GM11168 (cell line): Measurements from ENCODE around the gene LRRC4C.

Source experiments
- in situ Hi-C: fragments of 300-500 bp; cut with MboI; formaldehyde crosslinking; loops from one replicate; pipeline ENCODE4 v1.12.0; 2022; ENCODE audit warnings: low sequenced_read_pairs; ENCODE audit not compliant: unreplicated experiment

LRRC4C gene

GRCh38 chr11:40104941-40105550 is 1354.4 kb downstream of the LRRC4C start:
- in situ Hi-C loops, result no loop called here

GRCh38 chr11:40100781-40101180 is 1358.7 kb downstream of the LRRC4C start:
- in situ Hi-C loops, result no loop called here

GRCh38 chr11:40100162-40100553 is 1359.3 kb downstream of the LRRC4C start:
- in situ Hi-C loops, result no loop called here

GRCh38 chr11:40099426-40100161 is 1359.9 kb downstream of the LRRC4C start:
- in situ Hi-C loops, result no loop called here

GRCh38 chr11:40095446-40095845 is 1364.0 kb downstream of the LRRC4C start:
- in situ Hi-C loops, result no loop called here

- in situ Hi-C loops, result no loop called here
These were observed 1364.5 kb downstream of the LRRC4C start for GRCh38 chr11:40094954-40095353.

- in situ Hi-C loops, result no loop called here
These were observed 1379.0 kb downstream of the LRRC4C start for GRCh38 chr11:40080434-40080833.
